HepG2 (cell line): Measurements from ENCODE around the gene SEMA4C. TPM values are rescaled to one million over a fixed set of nuclear protein-coding genes. Genes with fewer than 3 reads are reported as not detected.

Source experiments
- ADNP ChIP-seq: sonication (generic); formaldehyde crosslinking; IDR thresholded peaks from 2 replicates; pipeline ENCODE4 v1.4.0; 2020; ENCODE audit warnings: missing genetic modification reagents
- KAT8 ChIP-seq: IDR thresholded peaks from 2 replicates; pipeline ENCODE4 v1.6.1; 2016; ENCODE audit warnings: missing genetic modification reagents, missing compliant biosample characterization
- MED13 ChIP-seq: sonication (generic); formaldehyde crosslinking; IDR thresholded peaks from 2 replicates; pipeline ENCODE4 v1.5.0; 2020; ENCODE audit warnings: missing genetic modification reagents
- MEIS2 ChIP-seq: sonication (generic); formaldehyde crosslinking; IDR thresholded peaks from 2 replicates; pipeline ENCODE4 v1.9.0; 2021; ENCODE audit warnings: mild to moderate bottlenecking, missing genetic modification reagents
- NR3C1 ChIP-seq: sonication (generic); formaldehyde crosslinking; IDR thresholded peaks from 2 replicates; pipeline ENCODE4 v1.4.0; 2020; ENCODE audit warnings: missing genetic modification reagents
- RBAK ChIP-seq: sonication (generic); formaldehyde crosslinking; IDR thresholded peaks from 2 replicates; pipeline ENCODE4 v1.5.1; 2020; ENCODE audit warnings: mild to moderate bottlenecking, missing genetic modification reagents
- SP1 ChIP-seq, 2 experiments: fragments of 450-650 bp in 1 of 2; sonication (generic) in 1 of 2; formaldehyde crosslinking in 1 of 2; IDR thresholded peaks; 2 replicates each; pipeline versions ENCODE4 v1.4.0 to v1.6.1; 2016 to 2020; ENCODE audit warnings: missing genetic modification reagents in 1 of 2
- SP2 ChIP-seq: sonication (generic); formaldehyde crosslinking; IDR thresholded peaks from 2 replicates; pipeline ENCODE4 v1.5.1; 2020; ENCODE audit warnings: mild to moderate bottlenecking, missing genetic modification reagents
- SUZ12 ChIP-seq: fragments of 150-350 bp; IDR thresholded peaks from 2 replicates; pipeline ENCODE4 v1.6.1; 2014; ENCODE audit warnings: low read depth, low read length
- U2AF1 ChIP-seq: fragments of 200-400 bp; formaldehyde crosslinking; optimal IDR thresholded peaks from 2 replicates; pipeline ENCODE3; 2017; ENCODE audit warnings: mild to moderate bottlenecking, low read depth, low read length
- ZNF496 ChIP-seq: sonication (generic); formaldehyde crosslinking; IDR thresholded peaks from 2 replicates; pipeline ENCODE4 v1.8.1; 2023; ENCODE audit warnings: mild to moderate bottlenecking, moderate library complexity, missing genetic modification reagents; ENCODE audit not compliant: insufficient replicate concordance
- ZNF614 ChIP-seq: IDR thresholded peaks from 2 replicates; pipeline ENCODE4 v1.6.1; 2018; ENCODE audit warnings: missing biosample characterization, missing genetic modification reagents, inconsistent platforms, borderline replicate concordance
- ZNF652 ChIP-seq: IDR thresholded peaks from 2 replicates; pipeline ENCODE4 v1.6.1; 2016; ENCODE audit warnings: low read depth, borderline replicate concordance
- ZNF749 ChIP-seq: sonication (generic); formaldehyde crosslinking; IDR thresholded peaks from 2 replicates; pipeline ENCODE4 v1.8.0; 2022; ENCODE audit warnings: mild to moderate bottlenecking, missing genetic modification reagents, moderate library complexity, borderline replicate concordance
- polyA plus RNA-seq, 8 experiments: library from polyadenylated mRNA; depleted of rRNA in 3 of 8; stranded (reverse) in 7 of 8; unstranded in 1 of 8; fragments of >200 nt; fragmentation: Illumina TruSeq in 4 of 8; extraction: Trizol in 4 of 8; gene quantifications; 2 replicates each; pipeline versions ENCODE4 v1.2.1 to v1.2.3, GENCODE V29; 2011 to 2016; ENCODE audit warnings: low read depth in 4 of 8, missing spikeins in 1 of 8, mixed read lengths in 1 of 8; ENCODE audit not compliant: insufficient read depth in 1 of 8
- total RNA-seq, 5 experiments: library from RNA; depleted of rRNA; stranded (reverse); fragments of >200 nt; fragmentation: Illumina TruSeq; extraction: Trizol; gene quantifications; 2 replicates each; pipeline ENCODE4 v1.2.3, GENCODE V29; 2016; ENCODE audit warnings: low read depth in 1 of 5
- TF ChIP-seq, protein P1 (sequence below): sonication (generic); formaldehyde crosslinking; IDR thresholded peaks from 2 replicates; pipeline ENCODE4 v1.4.0; 2020; ENCODE audit warnings: missing genetic modification reagents, borderline replicate concordance
- TF ChIP-seq, protein P2 (sequence below): sonication (generic); formaldehyde crosslinking; IDR thresholded peaks from 2 replicates; pipeline ENCODE4 v1.8.0; 2022; ENCODE audit warnings: mild to moderate bottlenecking, missing genetic modification reagents, moderate library complexity
- TF ChIP-seq, protein P3 (sequence below): sonication (generic); formaldehyde crosslinking; IDR thresholded peaks from one replicate; pipeline ENCODE4 v1.5.1; 2020; ENCODE audit warnings: mild to moderate bottlenecking, missing genetic modification reagents; ENCODE audit errors: not compliant biosample characterization

The SEMA4C gene
- total and polyA plus RNA-seq, 2 of the 13 experiments (the other 11 are each of a cell fraction or from before 2014, with no cell fraction given), result 25.9 to 46.6 TPM

DNA sequence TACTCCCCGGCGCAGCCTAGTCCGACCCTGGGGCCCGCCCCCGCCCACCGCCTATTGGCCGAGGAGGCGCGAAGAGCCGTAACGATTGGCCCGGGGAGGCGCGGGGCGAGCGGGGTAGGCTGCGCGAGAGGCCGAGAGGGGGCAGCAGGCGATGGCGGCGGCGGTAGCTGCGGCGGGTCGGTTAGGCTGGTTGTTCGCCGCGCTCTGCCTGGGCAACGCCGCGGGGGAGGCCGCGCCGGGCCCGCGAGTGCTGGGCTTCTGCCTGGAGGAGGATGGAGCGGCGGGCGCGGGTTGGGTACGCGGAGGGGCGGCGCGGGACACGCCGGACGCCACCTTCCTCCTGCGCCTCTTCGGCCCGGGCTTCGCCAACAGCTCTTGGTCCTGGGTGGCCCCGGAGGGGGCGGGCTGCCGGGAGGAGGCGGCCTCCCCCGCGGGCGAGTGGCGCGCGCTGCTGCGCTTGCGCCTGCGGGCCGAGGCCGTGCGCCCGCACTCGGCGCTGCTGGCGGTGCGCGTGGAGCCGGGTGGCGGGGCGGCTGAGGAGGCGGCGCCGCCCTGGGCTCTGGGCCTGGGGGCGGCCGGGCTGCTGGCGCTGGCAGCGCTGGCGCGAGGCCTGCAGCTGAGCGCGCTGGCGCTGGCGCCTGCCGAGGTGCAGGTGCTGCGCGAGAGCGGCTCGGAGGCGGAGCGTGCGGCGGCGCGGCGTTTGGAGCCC lies 53.6 kb downstream of the SEMA4C start, which contains the start of gene CNNM3 (continued):
- TF ChIP-seq, protein P1, sequence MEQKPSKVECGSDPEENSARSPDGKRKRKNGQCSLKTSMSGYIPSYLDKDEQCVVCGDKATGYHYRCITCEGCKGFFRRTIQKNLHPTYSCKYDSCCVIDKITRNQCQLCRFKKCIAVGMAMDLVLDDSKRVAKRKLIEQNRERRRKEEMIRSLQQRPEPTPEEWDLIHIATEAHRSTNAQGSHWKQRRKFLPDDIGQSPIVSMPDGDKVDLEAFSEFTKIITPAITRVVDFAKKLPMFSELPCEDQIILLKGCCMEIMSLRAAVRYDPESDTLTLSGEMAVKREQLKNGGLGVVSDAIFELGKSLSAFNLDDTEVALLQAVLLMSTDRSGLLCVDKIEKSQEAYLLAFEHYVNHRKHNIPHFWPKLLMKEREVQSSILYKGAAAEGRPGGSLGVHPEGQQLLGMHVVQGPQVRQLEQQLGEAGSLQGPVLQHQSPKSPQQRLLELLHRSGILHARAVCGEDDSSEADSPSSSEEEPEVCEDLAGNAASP, result no peak; the same call in 1 of the 2 replicates
- no peak for TF ChIP-seq ZNF652 (CRISPR knock-in tag)
- TF ChIP-seq, protein P2, sequence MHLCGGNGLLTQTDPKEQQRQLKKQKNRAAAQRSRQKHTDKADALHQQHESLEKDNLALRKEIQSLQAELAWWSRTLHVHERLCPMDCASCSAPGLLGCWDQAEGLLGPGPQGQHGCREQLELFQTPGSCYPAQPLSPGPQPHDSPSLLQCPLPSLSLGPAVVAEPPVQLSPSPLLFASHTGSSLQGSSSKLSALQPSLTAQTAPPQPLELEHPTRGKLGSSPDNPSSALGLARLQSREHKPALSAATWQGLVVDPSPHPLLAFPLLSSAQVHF (CRISPR knock-in tag), result no peak
- TF ChIP-seq RBAK (CRISPR knock-in tag), result no peak
- TF ChIP-seq SP2 (CRISPR knock-in tag), result peak; percentile 97
- peak; percentile 63; the same call in 1 of the 2 replicates for TF ChIP-seq MED13 (CRISPR knock-in tag)
- no peak for TF ChIP-seq ADNP (CRISPR knock-in tag)
- no peak for TF ChIP-seq MEIS2
- peak; percentile 38; the same call in 1 of the 2 replicates for TF ChIP-seq KAT8 (CRISPR knock-in tag)
- peak; percentile 71; the same call in 1 of the 2 replicates for TF ChIP-seq ZNF749
- TF ChIP-seq ZNF496 (CRISPR knock-in tag), result no peak
- TF ChIP-seq SUZ12, result no peak
- no peak for TF ChIP-seq ZNF614 (CRISPR knock-in tag)
- TF ChIP-seq NR3C1 (CRISPR knock-in tag), result no peak
- TF ChIP-seq, protein P3, sequence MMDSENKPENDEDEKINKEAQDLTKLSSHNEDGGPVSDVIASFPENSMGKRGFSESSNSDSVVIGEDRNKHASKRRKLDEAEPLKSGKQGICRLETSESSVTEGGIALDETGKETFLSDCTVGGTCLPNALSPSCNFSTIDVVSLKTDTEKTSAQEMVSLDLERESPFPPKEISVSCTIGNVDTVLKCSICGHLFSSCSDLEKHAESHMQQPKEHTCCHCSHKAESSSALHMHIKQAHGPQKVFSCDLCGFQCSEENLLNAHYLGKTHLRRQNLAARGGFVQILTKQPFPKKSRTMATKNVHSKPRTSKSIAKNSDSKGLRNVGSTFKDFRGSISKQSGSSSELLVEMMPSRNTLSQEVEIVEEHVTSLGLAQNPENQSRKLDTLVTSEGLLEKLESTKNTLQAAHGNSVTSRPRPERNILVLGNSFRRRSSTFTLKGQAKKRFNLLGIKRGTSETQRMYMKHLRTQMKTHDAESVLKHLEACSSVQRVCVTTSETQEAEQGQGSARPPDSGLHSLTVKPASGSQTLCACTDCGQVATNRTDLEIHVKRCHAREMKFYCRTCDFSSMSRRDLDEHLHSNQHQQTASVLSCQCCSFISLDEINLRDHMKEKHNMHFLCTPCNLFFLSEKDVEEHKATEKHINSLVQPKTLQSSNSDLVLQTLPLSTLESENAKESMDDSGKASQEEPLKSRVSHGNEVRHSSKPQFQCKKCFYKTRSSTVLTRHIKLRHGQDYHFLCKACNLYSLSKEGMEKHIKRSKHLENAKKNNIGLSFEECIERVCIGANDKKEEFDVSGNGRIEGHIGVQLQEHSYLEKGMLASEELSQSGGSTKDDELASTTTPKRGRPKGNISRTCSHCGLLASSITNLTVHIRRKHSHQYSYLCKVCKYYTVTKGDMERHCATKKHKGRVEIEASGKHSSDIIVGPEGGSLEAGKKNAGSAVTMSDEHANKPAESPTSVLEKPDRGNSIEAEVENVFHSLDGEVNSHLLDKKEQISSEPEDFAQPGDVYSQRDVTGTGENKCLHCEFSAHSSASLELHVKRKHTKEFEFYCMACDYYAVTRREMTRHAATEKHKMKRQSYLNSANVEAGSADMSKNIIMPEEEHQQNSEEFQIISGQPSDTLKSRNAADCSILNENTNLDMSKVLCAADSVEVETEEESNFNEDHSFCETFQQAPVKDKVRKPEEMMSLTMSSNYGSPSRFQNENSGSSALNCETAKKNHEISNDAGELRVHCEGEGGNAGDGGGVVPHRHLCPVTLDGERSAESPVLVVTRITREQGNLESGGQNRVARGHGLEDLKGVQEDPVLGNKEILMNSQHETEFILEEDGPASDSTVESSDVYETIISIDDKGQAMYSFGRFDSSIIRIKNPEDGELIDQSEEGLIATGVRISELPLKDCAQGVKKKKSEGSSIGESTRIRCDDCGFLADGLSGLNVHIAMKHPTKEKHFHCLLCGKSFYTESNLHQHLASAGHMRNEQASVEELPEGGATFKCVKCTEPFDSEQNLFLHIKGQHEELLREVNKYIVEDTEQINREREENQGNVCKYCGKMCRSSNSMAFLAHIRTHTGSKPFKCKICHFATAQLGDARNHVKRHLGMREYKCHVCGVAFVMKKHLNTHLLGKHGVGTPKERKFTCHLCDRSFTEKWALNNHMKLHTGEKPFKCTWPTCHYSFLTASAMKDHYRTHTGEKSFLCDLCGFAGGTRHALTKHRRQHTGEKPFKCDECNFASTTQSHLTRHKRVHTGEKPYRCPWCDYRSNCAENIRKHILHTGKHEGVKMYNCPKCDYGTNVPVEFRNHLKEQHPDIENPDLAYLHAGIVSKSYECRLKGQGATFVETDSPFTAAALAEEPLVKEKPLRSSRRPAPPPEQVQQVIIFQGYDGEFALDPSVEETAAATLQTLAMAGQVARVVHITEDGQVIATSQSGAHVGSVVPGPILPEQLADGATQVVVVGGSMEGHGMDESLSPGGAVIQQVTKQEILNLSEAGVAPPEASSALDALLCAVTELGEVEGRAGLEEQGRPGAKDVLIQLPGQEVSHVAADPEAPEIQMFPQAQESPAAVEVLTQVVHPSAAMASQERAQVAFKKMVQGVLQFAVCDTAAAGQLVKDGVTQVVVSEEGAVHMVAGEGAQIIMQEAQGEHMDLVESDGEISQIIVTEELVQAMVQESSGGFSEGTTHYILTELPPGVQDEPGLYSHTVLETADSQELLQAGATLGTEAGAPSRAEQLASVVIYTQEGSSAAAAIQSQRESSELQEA, result peak; percentile 49
- TF ChIP-seq U2AF1, result peak; percentile 44
- TF ChIP-seq SP1 (IDR thresholded peaks at IDR 0.05), result no peak
- peak; percentile 83 for TF ChIP-seq SP1 (CRISPR knock-in tag; IDR thresholded peaks at IDR 0.05)
